Esophagus muscularis mucosa (tissue), 4 donors: Measurements from ENCODE around the gene DHX32. TPM values are rescaled to one million over a fixed set of nuclear protein-coding genes. Genes with fewer than 3 reads are reported as not detected.

ENCODE experiments used
- DNase-seq: peaks from one replicate; pipeline ENCODE4 v3.0.0-alpha.2; 2017; ENCODE audit errors: extremely low spot score
- H3K27ac ChIP-seq, 4 donors: fragments of 200-600 bp; sonication (generic); replicated peaks in 1 of 4; 1 replicate in 3 of 4; 2 replicates in 1 of 4; pipeline ENCODE4 v1.5.1; 2016 to 2019; ENCODE audit warnings: mild to moderate bottlenecking in 1 of 4
- H3K27me3 ChIP-seq, 4 donors: fragments of 200-600 bp; sonication (generic); one replicate each; pipeline versions ENCODE4 v1.5.1 to v1.6.0; 2016 to 2019
- H3K36me3 ChIP-seq, 4 donors: fragments of 200-600 bp; sonication (generic); one replicate each; pipeline ENCODE4 v1.5.1; 2016 to 2019
- H3K4me1 ChIP-seq, 4 donors: fragments of 200-600 bp; sonication (generic); one replicate each; pipeline ENCODE4 v1.5.1; 2016 to 2019
- H3K4me3 ChIP-seq, 4 donors: fragments of 200-600 bp; sonication (generic); 1 replicate in 2 of 4; 2 replicates in 2 of 4; pipeline ENCODE4 v1.5.1; 2016 to 2019; ENCODE audit warnings: mild to moderate bottlenecking in 4 of 4, moderate library complexity in 1 of 4
- H3K9me3 ChIP-seq, 4 donors: fragments of 200-600 bp; sonication (generic); 1 replicate in 3 of 4; 2 replicates in 1 of 4; pipeline ENCODE4 v1.5.1; 2016 to 2019
- EP300 ChIP-seq: sonication (generic); formaldehyde crosslinking; IDR thresholded peaks from one replicate; pipeline ENCODE4 v1.6.1; 2017; ENCODE audit warnings: antibody characterized with exemption
- POLR2A ChIP-seq: fragments of 450-650 bp; IDR thresholded peaks from one replicate; pipeline ENCODE4 v1.6.1; 2017; ENCODE audit warnings: antibody characterized with exemption, moderate library complexity, mild to moderate bottlenecking, low read depth
- POLR2AphosphoS5 ChIP-seq, 2 donors: sonication (generic); formaldehyde crosslinking; IDR thresholded peaks; one replicate each; pipeline ENCODE4 v1.6.1; 2017; ENCODE audit warnings: antibody characterized with exemption in 2 of 2
- WGBS: methylation state at CpG from one replicate; pipeline ENCODE4 v1.1.5; 2018; 5-methylcytosine and 5-hydroxymethylcytosine counted together
- intact Hi-C: fragments of 100-400 bp; cut with DNase I; formaldehyde crosslinking; loops from one replicate; pipeline ENCODE4 v1.15.1; 2023
- total RNA-seq, 4 donors: library from RNA; depleted of rRNA; stranded (reverse); fragments of >200 nt; gene quantifications; one replicate each; pipeline versions ENCODE4 v1.1.0 to v1.2.1, GENCODE V29; 2016
- TF ChIP-seq, protein P1 (sequence below), 3 experiments: fragments of 200-600 bp in 2 of 3; fragments of 450-650 bp in 1 of 3; sonication (generic) in 2 of 3; IDR thresholded peaks; one replicate each; pipeline ENCODE4 v1.5.1; 2017 to 2019; ENCODE audit warnings: antibody characterized with exemption in 3 of 3, mild to moderate bottlenecking in 2 of 3, moderate library complexity in 1 of 3

The DHX32 gene
- total RNA-seq, 4 donors from 2014 or later = 22.4 to 26.2 (median 25.0) TPM

DNA sequence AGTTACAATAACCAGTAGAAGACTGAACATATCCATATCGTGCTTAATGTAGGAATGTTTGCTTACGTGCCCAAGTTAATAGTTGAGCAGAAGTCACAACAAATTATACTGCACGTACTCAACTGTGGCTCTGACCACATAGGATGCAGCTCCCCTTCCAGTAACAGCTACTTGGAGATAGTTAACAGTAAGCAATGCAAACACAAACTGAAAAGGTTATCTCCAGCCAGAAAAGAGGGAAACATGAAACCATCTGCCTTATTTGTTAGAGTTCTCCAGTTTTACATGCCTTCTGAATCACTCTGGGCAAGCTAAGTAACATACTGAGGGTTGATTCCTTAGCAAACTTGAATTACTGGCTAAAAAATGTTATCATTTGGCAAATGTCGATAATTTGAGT, 9.8 kb downstream of the DHX32 start:
- intact Hi-C loops = no loop called here
- H3K4me3 ChIP-seq = no peak overlapping the region
- H3K4me1 ChIP-seq = no peaks in the 10 kb centered on the region
- DNase-seq = no peak
- H3K27me3 ChIP-seq = no peaks in the 10 kb centered on the region
- WGBS = 78% methylated on average over 4 of the region's 4 CpGs
- peaks cover 8 to 25% (median 8%) of the 10 kb centered on the region in 4 donors for H3K36me3 ChIP-seq
- TF ChIP-seq POLR2A = no peak
- TF ChIP-seq, protein P1, sequence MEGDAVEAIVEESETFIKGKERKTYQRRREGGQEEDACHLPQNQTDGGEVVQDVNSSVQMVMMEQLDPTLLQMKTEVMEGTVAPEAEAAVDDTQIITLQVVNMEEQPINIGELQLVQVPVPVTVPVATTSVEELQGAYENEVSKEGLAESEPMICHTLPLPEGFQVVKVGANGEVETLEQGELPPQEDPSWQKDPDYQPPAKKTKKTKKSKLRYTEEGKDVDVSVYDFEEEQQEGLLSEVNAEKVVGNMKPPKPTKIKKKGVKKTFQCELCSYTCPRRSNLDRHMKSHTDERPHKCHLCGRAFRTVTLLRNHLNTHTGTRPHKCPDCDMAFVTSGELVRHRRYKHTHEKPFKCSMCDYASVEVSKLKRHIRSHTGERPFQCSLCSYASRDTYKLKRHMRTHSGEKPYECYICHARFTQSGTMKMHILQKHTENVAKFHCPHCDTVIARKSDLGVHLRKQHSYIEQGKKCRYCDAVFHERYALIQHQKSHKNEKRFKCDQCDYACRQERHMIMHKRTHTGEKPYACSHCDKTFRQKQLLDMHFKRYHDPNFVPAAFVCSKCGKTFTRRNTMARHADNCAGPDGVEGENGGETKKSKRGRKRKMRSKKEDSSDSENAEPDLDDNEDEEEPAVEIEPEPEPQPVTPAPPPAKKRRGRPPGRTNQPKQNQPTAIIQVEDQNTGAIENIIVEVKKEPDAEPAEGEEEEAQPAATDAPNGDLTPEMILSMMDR (IDR thresholded peaks at IDR 0.05) = no peak
- no peak for TF ChIP-seq POLR2AphosphoS5 (IDR thresholded peaks at IDR 0.05)
- TF ChIP-seq EP300 = no peak
- H3K9me3 ChIP-seq = peaks cover 0 to 5% (median 4%) of the 10 kb centered on the region in 4 donors
- no peak overlapping the region for H3K27ac ChIP-seq

GRCh38 chr10:125868372-125868975, 12.6 kb downstream of the DHX32 start:
- Histone ChIP-seq H3K9me3 (no peaks in the 10 kb centered on the region), H3K27ac (no peak overlapping the region), H3K36me3 (peaks cover 18 to 41% (median 29%) of the 10 kb centered on the region in 4 donors), H3K4me1 (no peaks in the 10 kb centered on the region), H3K4me3 (no peak overlapping the region), H3K27me3 (no peaks in the 10 kb centered on the region)
- no peak for DNase-seq
- TF ChIP-seq, protein P1 (IDR thresholded peaks at IDR 0.05) = peak; percentile 59 to 88 (median 74)
- TF ChIP-seq POLR2AphosphoS5 (IDR thresholded peaks at IDR 0.05) = no peak
- intact Hi-C loops = no loop called here
- WGBS = 66% methylated on average over 7 of the region's 7 CpGs

- H3K4me1 ChIP-seq = no peaks in the 10 kb centered on the region
- H3K27me3 ChIP-seq = no peaks in the 10 kb centered on the region
- intact Hi-C loops = no loop called here
- TF ChIP-seq, protein P1 (IDR thresholded peaks at IDR 0.05) = no peak
- TF ChIP-seq POLR2A (no peak), EP300 (no peak), POLR2AphosphoS5 (IDR thresholded peaks at IDR 0.05) (no peak)
- peaks cover 18 to 48% (median 32%) of the 10 kb centered on the region in 4 donors for H3K36me3 ChIP-seq
- DNase-seq = no peak
- no peak overlapping the region for H3K27ac ChIP-seq
- H3K9me3 ChIP-seq = no peaks in the 10 kb centered on the region
- WGBS = 95% methylated on average over 7 of the region's 7 CpGs
- H3K4me3 ChIP-seq = no peak overlapping the region
Observed at GRCh38 chr10:125866421-125867029, 14.6 kb downstream of the DHX32 start.

DNA sequence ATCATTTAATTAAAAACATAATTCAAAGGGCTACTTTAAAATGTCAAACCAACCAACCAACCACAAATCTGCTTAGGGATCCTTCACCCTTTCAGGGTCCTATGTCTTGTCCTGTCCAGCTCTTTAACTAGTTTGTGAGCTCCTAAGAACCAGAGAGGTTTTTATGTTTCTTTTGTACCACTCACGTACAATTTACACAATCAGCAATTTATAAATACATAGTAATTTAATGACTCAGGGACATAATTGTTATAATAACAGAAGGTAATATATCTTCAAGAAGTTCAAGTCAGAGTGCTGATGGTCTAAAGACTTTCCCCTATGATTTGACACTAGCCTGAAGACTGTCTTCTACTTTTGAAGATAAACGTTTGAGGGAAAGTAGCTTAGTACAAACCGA, 16.0 kb downstream of the DHX32 start:
- intact Hi-C loops = no loop called here
- no peaks in the 10 kb centered on the region for H3K9me3 ChIP-seq
- 87% methylated on average over 3 of the region's 3 CpGs for WGBS
- peaks cover 18 to 49% (median 39%) of the 10 kb centered on the region in 4 donors for H3K36me3 ChIP-seq
- H3K27ac ChIP-seq = no peak overlapping the region
- no peak overlapping the region for H3K4me3 ChIP-seq
- no peaks in the 10 kb centered on the region for H3K27me3 ChIP-seq
- no peak for DNase-seq
- H3K4me1 ChIP-seq = no peaks in the 10 kb centered on the region
- TF ChIP-seq POLR2AphosphoS5 (IDR thresholded peaks at IDR 0.05) (no peak), POLR2A (no peak), EP300 (no peak)
- TF ChIP-seq, protein P1 (IDR thresholded peaks at IDR 0.05) = no peak
